ENCODE data around the gene LAPTM5. TPM values are rescaled to one million over a fixed set of nuclear protein-coding genes. Genes with fewer than 3 reads are reported as not detected.

The LAPTM5 gene
- total and polyA plus RNA-seq, 2 donors (not counting 3 experiments of a cell fraction or from before 2014, with no cell fraction given): 83.4 to 95.2 TPM

- FAIRE-seq: no peak
- no TSS peak for BruUV-seq (replicated peaks)
Observed at GRCh38 chr1:30805304-30806003, 47.9 kb upstream of the LAPTM5 start.

More at GRCh38 chr1:30805304-30806003, 47.9 kb upstream of the LAPTM5 start:
- Histone ChIP-seq H3K9me1 (replicated peaks; ENCODE audit: control insufficient read depth, extremely low read depth, insufficient read depth, low read length) (no peaks in the 10 kb centered on the region), H3K4me2 (ENCODE audit: insufficient read depth, low read length) (no peak overlapping the region), H3K4me3 (replicated peaks in 1 of 3; ENCODE audit: insufficient read depth in 1 of 3, low read depth in 1 of 3, low read length in 3 of 3) (no peak overlapping the region), H3K9me3 (replicated peaks; ENCODE audit: control insufficient read depth, insufficient read depth, low read length) (no peaks in the 10 kb centered on the region), H4K20me1 (replicated peaks; ENCODE audit: control insufficient read depth, extremely low read depth, insufficient read depth, low read length) (no peaks in the 10 kb centered on the region), H3K79me2 (ENCODE audit: control insufficient read depth, insufficient read depth, low read length) (no peaks in the 10 kb centered on the region), H2AFZ (ENCODE audit: low read depth, low read length) (no peak overlapping the region), H3K36me3 (ENCODE audit: control insufficient read depth in 2 of 2, extremely low read depth in 1 of 2, insufficient read depth in 2 of 2, low read length in 2 of 2) (no peaks in the 10 kb centered on the region), H3K9ac (replicated peaks; ENCODE audit: extremely low read depth, insufficient read depth, low read length) (no peak overlapping the region), H3K27me3 (ENCODE audit: control insufficient read depth in 2 of 2, insufficient read depth in 2 of 2, low read length in 2 of 2) (peaks cover 14 to 20% of the 10 kb centered on the region in 2 experiments), H3K27ac (ENCODE audit: insufficient read depth, low read depth, low read length) (no peak overlapping the region), H3K4me1 (ENCODE audit: control insufficient read depth, extremely low read depth, insufficient read depth, low read length) (peaks cover 10% of the 10 kb centered on the region)
- CTCF ChIA-PET: interaction anchor here (0.8 to 10.7 kb wide), 7 partner anchors 12 to 123 kb away, joined by 3 to 528 read pairs (median 4); partner anchors contain the start of gene SDC3
- TF ChIP-seq CTCF (IDR thresholded peaks at IDR 0.05; ENCODE audit: extremely low read depth in 1 of 2, insufficient read depth in 1 of 2, low read depth in 1 of 2, low read length in 2 of 2): no peak
- no peak for TF ChIP-seq GATA2 (IDR thresholded peaks at IDR 0.05; ENCODE audit: insufficient read depth, insufficient read length, low read depth, low read length)
- TF ChIP-seq POLR2A (IDR thresholded peaks at IDR 0.05; ENCODE audit: low read depth, low read length): no peak
- TF ChIP-seq MYC (IDR thresholded peaks at IDR 0.05; ENCODE audit: low read depth, low read length): no peak
- no peak for TF ChIP-seq EZH2 (IDR thresholded peaks at IDR 0.05; ENCODE audit: borderline replicate concordance, low read depth, low read length, severe bottlenecking)
- no peak for TF ChIP-seq POLR2AphosphoS5 (IDR thresholded peaks at IDR 0.05; ENCODE audit: insufficient read depth, low read depth, low read length)
- TF ChIP-seq FOS (IDR thresholded peaks at IDR 0.05; ENCODE audit: borderline replicate concordance, insufficient read depth, low read length): no peak
- no peak for TF ChIP-seq JUN (IDR thresholded peaks at IDR 0.05; ENCODE audit: borderline replicate concordance, insufficient read depth, insufficient read length, low read depth)
- no peak for TF ChIP-seq MAX (IDR thresholded peaks at IDR 0.05; ENCODE audit: insufficient read depth, insufficient read length)
- POLR2A ChIA-PET: no interaction called here
- intact Hi-C loops (cut with micrococcal nuclease): no loop called here
- no peak for DNase-seq (ENCODE audit: low read depth, low spot score)
- dilution Hi-C loops (cut with MboI; ENCODE audit: extremely low pct_ligation_motif_present, low sequenced_read_pairs): loop anchor here (25.0 kb wide), 1 partner anchor 107 kb away; the partner anchor contains the start of gene SDC3
